ENCODE results near the gene MME.

GRCh38 chr3:155070316-155070715 is 9.8 kb upstream of the MME start:
- TF ChIP-seq CTCF (IDR thresholded peaks at IDR 0.05; ENCODE audit: low read depth, low read length, missing input control) (no peak), EGR1 (IDR thresholded peaks at IDR 0.05; ENCODE audit: low read depth in 2 of 2) (no peak), RXRA (IDR thresholded peaks at IDR 0.05) (no peak)

Data from liver (tissue), 3 donors.